ENCODE measurements around the gene MT1M.

DNA sequence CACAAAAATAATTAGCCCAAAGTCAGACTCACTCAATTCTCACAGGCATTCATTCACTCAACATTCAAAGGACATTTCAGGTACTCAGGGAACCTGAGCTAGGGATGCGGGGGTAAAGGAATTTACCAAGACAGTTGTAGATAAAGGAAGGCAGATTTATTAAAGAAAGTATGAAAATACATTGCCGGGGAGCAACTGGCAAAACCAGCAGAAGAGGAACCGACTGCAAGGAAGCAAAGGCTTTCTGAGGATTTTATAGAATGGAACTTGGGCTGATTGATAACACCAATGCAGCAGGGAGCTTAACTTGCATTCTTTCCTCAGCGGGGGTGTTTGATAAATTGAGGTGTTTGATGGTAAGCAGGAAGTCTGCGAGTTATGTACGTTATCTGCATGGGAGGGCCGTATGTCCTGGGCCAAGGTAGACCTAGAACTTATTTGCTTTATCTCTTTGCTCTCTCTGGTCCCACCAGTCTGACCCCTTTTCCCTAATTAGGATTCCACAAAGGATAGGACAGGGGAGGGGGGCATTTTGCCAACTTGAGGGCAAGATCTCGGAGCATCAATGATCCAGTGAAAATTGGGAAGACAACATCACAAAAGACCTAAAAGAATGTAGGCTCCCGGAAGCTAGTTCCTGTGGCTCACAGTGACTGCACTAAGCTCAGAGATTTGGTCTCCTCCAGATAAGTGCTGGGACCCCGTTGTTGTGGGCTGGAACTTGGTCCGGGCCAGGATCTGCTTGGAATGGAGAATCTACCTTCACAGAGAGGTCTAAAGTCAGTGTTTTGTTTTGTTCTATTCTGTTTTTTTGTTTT, 48.9 kb upstream of the MT1M start:
- TF ChIP-seq, protein P1, sequence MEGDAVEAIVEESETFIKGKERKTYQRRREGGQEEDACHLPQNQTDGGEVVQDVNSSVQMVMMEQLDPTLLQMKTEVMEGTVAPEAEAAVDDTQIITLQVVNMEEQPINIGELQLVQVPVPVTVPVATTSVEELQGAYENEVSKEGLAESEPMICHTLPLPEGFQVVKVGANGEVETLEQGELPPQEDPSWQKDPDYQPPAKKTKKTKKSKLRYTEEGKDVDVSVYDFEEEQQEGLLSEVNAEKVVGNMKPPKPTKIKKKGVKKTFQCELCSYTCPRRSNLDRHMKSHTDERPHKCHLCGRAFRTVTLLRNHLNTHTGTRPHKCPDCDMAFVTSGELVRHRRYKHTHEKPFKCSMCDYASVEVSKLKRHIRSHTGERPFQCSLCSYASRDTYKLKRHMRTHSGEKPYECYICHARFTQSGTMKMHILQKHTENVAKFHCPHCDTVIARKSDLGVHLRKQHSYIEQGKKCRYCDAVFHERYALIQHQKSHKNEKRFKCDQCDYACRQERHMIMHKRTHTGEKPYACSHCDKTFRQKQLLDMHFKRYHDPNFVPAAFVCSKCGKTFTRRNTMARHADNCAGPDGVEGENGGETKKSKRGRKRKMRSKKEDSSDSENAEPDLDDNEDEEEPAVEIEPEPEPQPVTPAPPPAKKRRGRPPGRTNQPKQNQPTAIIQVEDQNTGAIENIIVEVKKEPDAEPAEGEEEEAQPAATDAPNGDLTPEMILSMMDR (IDR thresholded peaks at IDR 0.05): no peak
- TF ChIP-seq TCF7L2 (IDR thresholded peaks at IDR 0.05; ENCODE audit: low read depth, low read length): no peak

All from Panc1 (cell line).